SK-N-SH treated with all-trans-retinoic acid at 6 μM for 48 hours (cell line): ENCODE data around the gene SLC7A7.

Experiments
- ATAC-seq: fragments of 200-7000 bp; cut with Tn5 transposase; 3 replicates; pipeline ENCODE4 v1.9.1; 2020; ENCODE audit warnings: mild to moderate bottlenecking, moderate library complexity
- ARNTL ChIP-seq: fragments of 450-650 bp; formaldehyde crosslinking; IDR thresholded peaks from 2 replicates; pipeline ENCODE4 v1.5.0; 2020; ENCODE audit warnings: low read depth, mild to moderate bottlenecking, moderate library complexity, borderline replicate concordance
- BACH2 ChIP-seq: fragments of 250-450 bp; sonication (Bioruptor Pico); IDR thresholded peaks from 2 replicates; pipeline ENCODE4 v1.9.0; 2021; ENCODE audit warnings: mild to moderate bottlenecking, borderline replicate concordance
- CREB5 ChIP-seq: fragments of 250-450 bp; sonication (Bioruptor Pico); IDR thresholded peaks from 2 replicates; pipeline ENCODE4 v1.5.1; 2020; ENCODE audit warnings: low read depth, mild to moderate bottlenecking, moderate library complexity
- CSRNP3 ChIP-seq: fragments of 250-450 bp; sonication (Bioruptor Pico); IDR thresholded peaks from 2 replicates; pipeline ENCODE4 v1.5.1; 2021; ENCODE audit warnings: mild to moderate bottlenecking, moderate library complexity
- ESRRG ChIP-seq: fragments of 250-450 bp; sonication (Bioruptor Pico); IDR thresholded peaks from 2 replicates; pipeline ENCODE4 v1.6.1; 2021; ENCODE audit warnings: mild to moderate bottlenecking
- GLIS3 ChIP-seq: fragments of 250-450 bp; sonication (Bioruptor Pico); IDR thresholded peaks from 2 replicates; pipeline ENCODE4 v1.5.0; 2020; ENCODE audit warnings: mild to moderate bottlenecking, moderate library complexity
- ISL1 ChIP-seq: fragments of 250-450 bp; sonication (Bioruptor Pico); IDR thresholded peaks from 2 replicates; pipeline ENCODE4 v2.1.2; 2022; ENCODE audit warnings: mild to moderate bottlenecking, moderate library complexity
- OSR1 ChIP-seq: fragments of 250-450 bp; sonication (Bioruptor Pico); IDR thresholded peaks from 2 replicates; pipeline ENCODE4 v1.8.0; 2022; ENCODE audit warnings: moderate library complexity, mild to moderate bottlenecking, inconsistent platforms
- POU6F1 ChIP-seq: fragments of 250-450 bp; sonication (Bioruptor Pico); IDR thresholded peaks from 2 replicates; pipeline ENCODE4 v1.8.0; 2021; ENCODE audit warnings: low read depth, mild to moderate bottlenecking, moderate library complexity, borderline replicate concordance
- PPARA ChIP-seq: fragments of 250-450 bp; sonication (Bioruptor Pico); IDR thresholded peaks from 2 replicates; pipeline ENCODE4 v1.5.0; 2020; ENCODE audit warnings: mild to moderate bottlenecking, borderline replicate concordance
- RARB ChIP-seq: fragments of 250-450 bp; sonication (Bioruptor Pico); IDR thresholded peaks from 2 replicates; pipeline ENCODE4 v1.8.0; 2021; ENCODE audit warnings: mild to moderate bottlenecking, moderate library complexity
- SNAI2 ChIP-seq: fragments of 250-450 bp; sonication (Bioruptor Pico); IDR thresholded peaks from 2 replicates; pipeline ENCODE4 v1.5.0; 2020; ENCODE audit warnings: mild to moderate bottlenecking, moderate library complexity
- TCF4 ChIP-seq: fragments of 250-450 bp; sonication (Bioruptor Pico); IDR thresholded peaks from 2 replicates; pipeline ENCODE4 v1.8.0; 2021; ENCODE audit warnings: mild to moderate bottlenecking, moderate library complexity, borderline replicate concordance
- TOX ChIP-seq: fragments of 250-450 bp; sonication (Bioruptor Pico); IDR thresholded peaks from 2 replicates; pipeline ENCODE4 v1.8.0; 2021; ENCODE audit warnings: mild to moderate bottlenecking, moderate library complexity, borderline replicate concordance
- ZC3H10 ChIP-seq: fragments of 250-450 bp; sonication (Bioruptor Pico); IDR thresholded peaks from 2 replicates; pipeline ENCODE4 v1.5.1; 2021; ENCODE audit warnings: mild to moderate bottlenecking, moderate library complexity
- ZFP3 ChIP-seq: fragments of 250-450 bp; sonication (Bioruptor Pico); IDR thresholded peaks from 2 replicates; pipeline ENCODE4 v1.5.0; 2020; ENCODE audit warnings: mild to moderate bottlenecking, moderate library complexity
- ZFP30 ChIP-seq: fragments of 450-650 bp; formaldehyde crosslinking; IDR thresholded peaks from 2 replicates; pipeline ENCODE4 v1.5.0; 2022; ENCODE audit warnings: mild to moderate bottlenecking, moderate library complexity
- ZNF565 ChIP-seq: fragments of 450-650 bp; formaldehyde crosslinking; conservative IDR thresholded peaks from 2 replicates; pipeline ENCODE4 v1.5.0; 2020; ENCODE audit warnings: low read depth, mild to moderate bottlenecking, moderate library complexity
- ZNF70 ChIP-seq: fragments of 450-650 bp; formaldehyde crosslinking; IDR thresholded peaks from 2 replicates; pipeline ENCODE4 v1.5.0; 2020; ENCODE audit warnings: mild to moderate bottlenecking, moderate library complexity
- ZNF8 ChIP-seq: fragments of 450-650 bp; formaldehyde crosslinking; IDR thresholded peaks from 2 replicates; pipeline ENCODE4 v1.5.0; 2020; ENCODE audit warnings: mild to moderate bottlenecking, moderate library complexity

The SLC7A7 gene

GRCh38 chr14:22800346-22800745 is 14.9 kb downstream of the SLC7A7 start:
- TF ChIP-seq CSRNP3 (CRISPR knock-in tag) (no peak), PPARA (CRISPR knock-in tag) (no peak), ZNF565 (CRISPR knock-in tag) (no peak), RARB (CRISPR knock-in tag) (no peak), ZFP3 (no peak), ZFP30 (CRISPR knock-in tag) (no peak), CREB5 (no peak), ISL1 (CRISPR knock-in tag) (no peak), POU6F1 (CRISPR knock-in tag) (no peak), SNAI2 (CRISPR knock-in tag) (no peak), ZC3H10 (CRISPR knock-in tag) (no peak), ARNTL (CRISPR knock-in tag) (no peak)
- TF ChIP-seq, all 23 proteins: peak for 0
- ATAC-seq = no peak

- no peak for ATAC-seq
- TF ChIP-seq SNAI2 (CRISPR knock-in tag) (no peak), CSRNP3 (CRISPR knock-in tag) (no peak), ZNF8 (no peak), TOX (CRISPR knock-in tag) (no peak), RARB (CRISPR knock-in tag) (no peak), ISL1 (CRISPR knock-in tag) (no peak), ZNF70 (CRISPR knock-in tag) (no peak), ZFP3 (no peak), ESRRG (CRISPR knock-in tag) (no peak), OSR1 (no peak), CREB5 (no peak), POU6F1 (CRISPR knock-in tag) (no peak), ZC3H10 (CRISPR knock-in tag) (no peak), ZNF565 (CRISPR knock-in tag) (no peak), TCF4 (CRISPR knock-in tag) (no peak), ZFP30 (CRISPR knock-in tag) (no peak), BACH2 (no peak)
Measured at GRCh38 chr14:22798528-22798927, 16.7 kb downstream of the SLC7A7 start.

- no peak for ATAC-seq
- no peak for TF ChIP-seq ZNF8
- TF ChIP-seq OSR1 = no peak
- no peak for TF ChIP-seq ZFP30 (CRISPR knock-in tag)
- no peak for TF ChIP-seq PPARA (CRISPR knock-in tag)
- TF ChIP-seq CSRNP3 (CRISPR knock-in tag) = no peak
- TF ChIP-seq ZC3H10 (CRISPR knock-in tag) = no peak
- TF ChIP-seq ISL1 (CRISPR knock-in tag) = no peak
- TF ChIP-seq POU6F1 (CRISPR knock-in tag) = no peak
- TF ChIP-seq CREB5 = no peak
- no peak for TF ChIP-seq SNAI2 (CRISPR knock-in tag)
- no peak for TF ChIP-seq TOX (CRISPR knock-in tag)
- TF ChIP-seq ESRRG (CRISPR knock-in tag) = no peak
- no peak for TF ChIP-seq GLIS3
Measured at GRCh38 chr14:22797017-22797917, 18.0 kb downstream of the SLC7A7 start.
